COR-L47 (cell line): ENCODE measurements around the gene RAB43.

Source experiments
- DNase-seq: peaks from one replicate; lab custom pipeline; 2025; lab: John Stamatoyannopoulos, UW

The RAB43 gene

GRCh38 chr3:129061023-129061887, 60.3 kb downstream of the RAB43 start:
- no peak for DNase-seq

GRCh38 chr3:129060276-129061022, 61.2 kb downstream of the RAB43 start, which contains the start of gene GP9:
Gene GP9, plus strand, starts transcription at chr3:129060779. Its CDS starts 961 bp downstream, at chr3:129061740.
- no peak for DNase-seq

- DNase-seq: no peak
Observed at GRCh38 chr3:129059311-129059958, 62.2 kb downstream of the RAB43 start.

- peak; percentile 22 for DNase-seq
Observed at GRCh38 chr3:129058441-129059200, 63.0 kb downstream of the RAB43 start.

GRCh38 chr3:129057249-129057648, 64.4 kb downstream of the RAB43 start:
- no peak for DNase-seq

GRCh38 chr3:129056451-129057173, 65.0 kb downstream of the RAB43 start:
- DNase-seq: no peak

- no peak for DNase-seq
Observed at GRCh38 chr3:129054605-129055104, 66.9 kb downstream of the RAB43 start.

- peak; percentile 54 for DNase-seq
Observed at GRCh38 chr3:129052675-129053074, 68.9 kb downstream of the RAB43 start.

GRCh38 chr3:129051871-129052340, 69.7 kb downstream of the RAB43 start:
- no peak for DNase-seq

GRCh38 chr3:129050556-129051295, 70.9 kb downstream of the RAB43 start:
- no peak for DNase-seq

- no peak for DNase-seq
Observed at GRCh38 chr3:129047553-129047839, 74.1 kb downstream of the RAB43 start.

- DNase-seq: no peak
Observed at GRCh38 chr3:129046732-129047552, 74.7 kb downstream of the RAB43 start.

- no peak for DNase-seq
Observed at GRCh38 chr3:129046037-129046731, 75.4 kb downstream of the RAB43 start.

- DNase-seq: no peak
Observed at GRCh38 chr3:129045675-129046036, 75.9 kb downstream of the RAB43 start.

- DNase-seq: no peak
Observed at GRCh38 chr3:129040579-129041300, 80.9 kb downstream of the RAB43 start.

- no peak for DNase-seq
Observed at GRCh38 chr3:129040039-129040336, 81.6 kb downstream of the RAB43 start.

- peak; percentile 98 for DNase-seq
Observed at GRCh38 chr3:129039271-129040038, 82.1 kb downstream of the RAB43 start.
